GM21515 (cell line): ENCODE measurements around the gene CDC37.

Experiments
- ATAC-seq: cut with Tn5 transposase; IDR thresholded peaks from one replicate; pipeline ENCODE4 v1.9.1; 2021; ENCODE audit not compliant: unreplicated experiment

CDC37 gene

GRCh38 chr19:10403137-10404021, at the start of gene CDC37:
Gene CDC37 (minus strand): TSS chr19:10403542. CDS start chr19:10403479, 63 bp downstream.
- ATAC-seq: peak; percentile 60

- ATAC-seq: no peak
Observed at GRCh38 chr19:10450853-10451609, 47.7 kb upstream of the CDC37 start.

DNA sequence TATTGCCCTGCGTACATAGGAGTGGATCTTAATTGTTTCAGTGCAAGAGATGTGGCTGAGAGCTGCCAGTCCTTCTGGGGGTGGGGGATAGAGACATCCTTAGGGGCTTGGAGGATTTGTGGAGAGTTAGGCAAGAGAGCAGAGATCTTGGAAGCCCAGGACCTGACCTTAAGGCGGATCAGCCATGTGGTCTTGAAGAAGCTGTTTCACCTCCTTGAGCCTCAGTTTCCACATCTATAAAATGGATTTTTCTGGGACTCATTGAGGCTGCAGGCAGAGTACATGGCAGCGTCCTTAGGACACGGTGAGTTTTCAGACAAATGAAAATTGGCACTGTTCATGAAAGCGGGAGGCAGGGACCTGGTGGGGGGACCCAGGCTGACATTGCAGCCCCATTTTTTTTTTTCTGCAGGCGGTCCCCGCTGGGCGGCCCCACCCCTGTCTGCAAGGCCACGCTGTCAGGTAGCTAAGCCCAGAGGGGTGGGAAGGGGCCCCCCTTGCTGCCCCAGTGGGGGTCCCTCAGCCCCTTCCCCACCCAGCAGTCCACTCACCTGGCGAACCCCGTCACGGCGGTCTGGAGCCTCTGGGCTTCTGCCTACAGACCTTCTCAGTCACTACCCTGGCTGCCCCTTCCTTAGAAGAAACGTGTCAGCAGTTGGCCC, 47.0 kb upstream of the CDC37 start:
- no peak for ATAC-seq

DNA sequence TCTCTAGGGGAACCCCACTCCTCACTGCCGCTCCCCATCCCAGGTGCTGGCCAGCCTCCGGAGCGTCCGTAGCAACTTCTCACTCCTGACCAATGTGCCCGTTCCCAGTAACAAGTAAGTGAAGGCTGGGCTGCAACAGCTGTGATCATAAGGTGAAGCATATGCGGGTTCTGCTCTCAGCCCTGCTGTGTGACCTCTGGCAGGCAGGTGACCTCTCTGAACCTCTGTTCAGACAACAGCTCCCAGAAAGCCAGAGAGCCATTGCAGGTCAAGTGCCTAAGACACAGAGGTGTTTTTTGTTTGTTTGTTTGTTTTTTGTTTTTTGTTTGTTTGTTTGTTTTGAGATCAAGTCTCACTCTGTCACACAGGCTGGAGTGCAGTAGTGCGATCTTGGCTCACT, 45.7 kb upstream of the CDC37 start:
- no peak for ATAC-seq

- no peak for ATAC-seq
Observed at GRCh38 chr19:10442698-10443097, 39.4 kb upstream of the CDC37 start.

- no peak for ATAC-seq
Observed at GRCh38 chr19:10439588-10439987, 36.2 kb upstream of the CDC37 start.

GRCh38 chr19:10433131-10433536, 29.8 kb upstream of the CDC37 start:
- ATAC-seq: no peak

- no peak for ATAC-seq
Observed at GRCh38 chr19:10432736-10433130, 29.4 kb upstream of the CDC37 start.

GRCh38 chr19:10431943-10432735, 28.8 kb upstream of the CDC37 start:
- ATAC-seq: no peak

DNA sequence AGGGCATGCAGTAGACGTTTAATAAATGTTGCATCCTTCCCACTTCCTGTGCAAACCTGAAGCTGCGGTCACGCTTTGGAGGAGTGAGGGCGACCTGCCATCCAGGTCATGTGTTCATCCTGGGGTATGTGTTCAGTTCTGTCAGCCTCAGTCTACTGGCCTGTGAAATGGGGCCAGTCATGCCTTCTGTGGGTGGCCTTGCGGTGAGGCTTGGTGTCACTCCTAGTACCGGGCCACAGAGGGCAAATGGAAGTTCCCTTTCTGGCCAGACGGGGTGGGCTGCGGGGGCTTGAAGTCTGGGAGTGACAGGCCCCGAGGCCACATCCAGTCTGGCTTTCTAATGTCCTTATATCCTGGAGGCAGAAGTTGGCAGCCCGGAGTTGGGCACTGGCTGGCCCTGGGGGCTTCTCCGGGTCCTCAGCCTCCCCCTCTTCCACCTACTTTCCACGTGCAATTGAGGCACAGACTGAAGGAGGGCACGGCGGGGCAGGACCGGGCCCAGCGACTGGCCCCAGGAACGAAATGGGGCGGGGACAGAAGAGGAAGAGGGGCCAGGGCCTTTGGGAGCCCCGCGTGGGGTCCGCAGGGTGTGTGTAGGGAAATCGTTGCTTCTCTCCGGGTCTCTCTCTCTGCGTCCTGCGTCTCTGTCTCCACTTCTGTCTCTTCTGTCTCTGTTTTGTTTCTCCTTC, 28.1 kb upstream of the CDC37 start:
- no peak for ATAC-seq

- no peak for ATAC-seq
Observed at GRCh38 chr19:10430505-10431253, 27.3 kb upstream of the CDC37 start.

GRCh38 chr19:10428996-10429381, 25.6 kb upstream of the CDC37 start:
- ATAC-seq: no peak

- ATAC-seq: no peak
Observed at GRCh38 chr19:10427169-10427568, 23.8 kb upstream of the CDC37 start.

DNA sequence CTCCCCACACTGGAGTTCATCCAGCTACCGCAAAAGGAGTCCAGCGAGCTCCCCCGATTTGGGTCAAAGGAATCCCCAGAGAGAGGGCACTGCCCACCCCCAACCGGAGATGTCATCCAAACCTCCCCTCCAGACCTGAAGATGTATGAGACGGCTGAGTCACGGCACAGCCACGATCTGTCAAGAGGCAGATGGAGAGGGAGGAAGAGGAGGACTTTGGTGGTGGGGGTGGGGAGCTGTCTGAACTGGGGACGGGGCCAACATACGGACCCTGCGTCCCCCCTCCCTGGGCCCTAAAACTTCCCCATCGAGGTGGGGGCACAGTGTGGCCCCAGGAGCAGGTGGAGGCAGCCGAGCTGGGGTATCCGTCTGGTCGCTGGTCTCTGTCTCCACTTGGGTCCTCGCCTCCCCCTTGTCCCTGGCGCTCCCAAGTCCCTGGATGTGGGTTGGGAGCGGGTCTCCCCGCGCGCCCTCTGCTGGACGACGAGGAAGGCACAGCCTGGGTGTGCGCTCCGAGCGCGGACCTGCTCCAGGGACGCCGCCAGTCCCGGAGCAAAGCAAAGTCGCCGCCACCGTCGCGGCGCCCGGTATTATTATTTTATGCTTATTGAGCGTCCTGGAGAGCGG, 20.8 kb upstream of the CDC37 start:
- ATAC-seq: no peak

DNA sequence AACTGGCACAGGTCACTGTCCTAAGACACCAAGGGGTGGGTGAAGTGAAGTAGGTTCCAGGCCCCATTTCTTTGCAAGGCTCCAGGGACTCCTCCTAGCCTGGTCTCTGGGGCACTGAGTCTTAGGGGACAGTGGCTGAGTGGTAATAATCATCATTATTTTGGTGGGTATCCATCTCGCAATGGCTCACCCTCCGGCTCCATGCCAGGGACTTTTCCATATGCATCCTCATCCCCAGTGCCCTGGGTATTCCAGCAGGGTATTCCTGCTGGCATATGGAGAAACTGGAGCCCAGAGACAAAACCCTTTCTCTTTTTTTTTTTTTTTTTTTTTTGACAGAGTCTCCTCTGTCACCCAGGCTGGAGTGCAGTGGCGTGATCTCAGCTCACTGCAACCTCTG, 19.5 kb upstream of the CDC37 start:
- no peak for ATAC-seq

DNA sequence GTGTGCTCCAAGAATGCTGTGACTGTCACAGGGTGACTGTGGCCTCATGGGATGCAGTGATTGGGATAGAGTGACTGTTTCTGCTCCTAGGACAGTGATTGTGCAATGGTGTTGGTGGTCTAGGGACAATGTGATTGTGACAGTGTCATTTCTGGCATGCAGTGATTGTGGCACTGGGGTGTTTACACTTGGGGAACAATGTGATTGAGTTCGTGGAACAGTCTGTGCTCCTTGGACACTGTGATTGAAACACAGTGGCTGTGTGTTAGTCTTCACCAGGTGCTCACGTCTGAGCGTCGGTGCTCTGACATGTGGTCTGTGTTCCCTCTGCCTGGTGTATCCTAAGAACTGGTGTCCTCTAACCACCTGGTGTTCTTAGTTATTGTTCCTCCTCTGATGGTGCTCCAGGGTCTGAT, 18.7 kb upstream of the CDC37 start:
- no peak for ATAC-seq

DNA sequence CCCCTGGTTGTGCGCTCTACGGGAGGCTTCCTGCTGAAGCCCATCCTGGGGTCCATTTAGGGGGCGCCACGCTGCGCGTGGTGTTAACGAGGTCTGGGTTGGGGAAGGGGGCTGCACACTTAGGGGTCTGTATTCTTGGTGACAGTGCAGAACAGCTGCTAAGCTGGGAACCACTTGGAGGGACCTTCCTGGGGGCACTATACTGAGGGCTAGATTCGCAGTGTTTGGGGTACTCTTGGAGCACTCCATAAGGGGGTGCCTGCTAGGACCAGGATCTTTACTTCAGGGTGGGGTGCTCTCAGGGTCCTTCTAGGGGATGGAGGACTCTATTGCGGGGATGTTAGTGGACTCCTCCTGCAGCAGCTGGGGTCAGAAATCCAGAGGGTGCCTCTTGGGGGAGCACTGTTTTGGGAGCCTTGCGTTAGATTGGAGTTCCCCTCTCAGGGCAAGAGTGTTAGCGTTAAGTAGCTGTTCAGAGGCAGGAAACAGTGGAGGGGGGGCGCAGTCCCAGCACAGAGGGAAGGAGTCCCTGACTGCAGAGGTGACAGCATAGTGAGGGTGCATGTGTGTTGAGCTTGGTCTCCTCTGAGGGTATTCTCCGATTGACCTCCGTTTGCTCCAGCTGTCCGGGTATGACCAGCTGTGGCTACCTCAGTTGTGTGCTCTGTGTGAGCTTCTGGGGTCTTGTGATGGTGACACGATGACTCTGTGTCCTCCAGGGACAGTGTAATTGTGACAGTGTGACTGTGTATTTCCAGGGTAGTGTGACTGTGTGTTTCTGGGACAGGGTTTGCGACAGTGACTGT, 18.1 kb upstream of the CDC37 start:
- no peak for ATAC-seq
